Natural killer cell (primary cell): ENCODE data around the gene COP1. TPM values are rescaled to one million over a fixed set of nuclear protein-coding genes. Genes with fewer than 3 reads are reported as not detected.

Experiments used
- ATAC-seq, 3 donors: fragments of 150-1000 bp in 2 of 3; fragments of 200-7000 bp in 1 of 3; cut with Tn5 transposase; 1 replicate in 1 of 3; 2 replicates in 2 of 3; pipeline ENCODE4 v1.10.0; 2021; ENCODE audit warnings: mild to moderate bottlenecking in 2 of 3, moderate library complexity in 2 of 3
- DNase-seq, 2 donors: peaks; one replicate each; pipeline versions ENCODE4 v3.0.0 to v3.0.0-alpha.2; 2013 to 2021; ENCODE audit warnings: mixed read lengths in 1 of 2
- H3K27ac ChIP-seq: one replicate; pipeline ENCODE4 v1.5.1; 2013; ENCODE audit warnings: mild to moderate bottlenecking, low read length
- H3K27me3 ChIP-seq: one replicate; pipeline ENCODE4 v1.6.1; 2013; ENCODE audit warnings: low read length; ENCODE audit not compliant: control insufficient read depth, insufficient read depth
- H3K36me3 ChIP-seq: one replicate; pipeline ENCODE4 v1.6.1; 2013; ENCODE audit warnings: low read length; ENCODE audit not compliant: control insufficient read depth, insufficient read depth
- H3K4me1 ChIP-seq: one replicate; pipeline ENCODE4 v1.6.1; 2013; ENCODE audit warnings: low read length; ENCODE audit not compliant: control insufficient read depth, insufficient read depth
- H3K4me3 ChIP-seq: one replicate; pipeline ENCODE4 v1.5.1; 2013; ENCODE audit warnings: low read length
- H3K9me3 ChIP-seq: one replicate; pipeline ENCODE4 v1.6.1; 2013; ENCODE audit warnings: low read length; ENCODE audit not compliant: control insufficient read depth, insufficient read depth
- H3K27ac Mint-ChIP-seq, 2 donors: one replicate each; pipeline ENCODE4 v1.8.0; 2022; ENCODE audit warnings: mild to moderate bottlenecking in 2 of 2, mixed read lengths in 2 of 2, moderate library complexity in 1 of 2
- H3K27me3 Mint-ChIP-seq, 2 donors: one replicate each; pipeline ENCODE4 v1.8.0; 2022; ENCODE audit warnings: low read depth in 2 of 2, mixed read lengths in 2 of 2
- H3K36me3 Mint-ChIP-seq: one replicate; pipeline ENCODE4 v1.8.0; 2022; ENCODE audit warnings: mixed read lengths
- H3K4me1 Mint-ChIP-seq, 2 donors: one replicate each; pipeline ENCODE4 v1.8.0; 2022; ENCODE audit warnings: mixed read lengths in 2 of 2
- H3K4me3 Mint-ChIP-seq: one replicate; pipeline ENCODE4 v1.8.0; 2022; ENCODE audit warnings: mild to moderate bottlenecking, moderate library complexity, mixed read lengths
- H3K9me3 Mint-ChIP-seq, 2 donors: one replicate each; pipeline ENCODE4 v1.8.0; 2022; ENCODE audit warnings: mixed read lengths in 2 of 2
- WGBS: methylation state at CpG from one replicate; pipeline ENCODE4 v1.1.7; 2013; ENCODE audit warnings: missing lambda C conversion rate; ENCODE audit not compliant: insufficient coverage; 5-methylcytosine and 5-hydroxymethylcytosine counted together
- intact Hi-C: fragments of 100-400 bp; cut with micrococcal nuclease; formaldehyde crosslinking; loops from one replicate; pipeline ENCODE4 v1.14.2; 2022
- total RNA-seq, 4 donors: library from RNA; stranded (reverse); fragments of 120-200 nt in 1 of 4; gene quantifications; one replicate each; pipeline versions ENCODE4 v1.2.3 to v1.2.4, GENCODE V29; 2013 to 2022
- TF ChIP-seq, protein P1 (sequence below): fragments of 200-600 bp; IDR thresholded peaks from one replicate; pipeline ENCODE4 v1.8.0; 2022; ENCODE audit warnings: antibody characterized with exemption

COP1 gene
- total RNA-seq, 3 donors from 2014 or later (not counting 1 experiment from before 2014, with no cell fraction given) = 56.2 to 70.9 (median 60.9) TPM

DNA sequence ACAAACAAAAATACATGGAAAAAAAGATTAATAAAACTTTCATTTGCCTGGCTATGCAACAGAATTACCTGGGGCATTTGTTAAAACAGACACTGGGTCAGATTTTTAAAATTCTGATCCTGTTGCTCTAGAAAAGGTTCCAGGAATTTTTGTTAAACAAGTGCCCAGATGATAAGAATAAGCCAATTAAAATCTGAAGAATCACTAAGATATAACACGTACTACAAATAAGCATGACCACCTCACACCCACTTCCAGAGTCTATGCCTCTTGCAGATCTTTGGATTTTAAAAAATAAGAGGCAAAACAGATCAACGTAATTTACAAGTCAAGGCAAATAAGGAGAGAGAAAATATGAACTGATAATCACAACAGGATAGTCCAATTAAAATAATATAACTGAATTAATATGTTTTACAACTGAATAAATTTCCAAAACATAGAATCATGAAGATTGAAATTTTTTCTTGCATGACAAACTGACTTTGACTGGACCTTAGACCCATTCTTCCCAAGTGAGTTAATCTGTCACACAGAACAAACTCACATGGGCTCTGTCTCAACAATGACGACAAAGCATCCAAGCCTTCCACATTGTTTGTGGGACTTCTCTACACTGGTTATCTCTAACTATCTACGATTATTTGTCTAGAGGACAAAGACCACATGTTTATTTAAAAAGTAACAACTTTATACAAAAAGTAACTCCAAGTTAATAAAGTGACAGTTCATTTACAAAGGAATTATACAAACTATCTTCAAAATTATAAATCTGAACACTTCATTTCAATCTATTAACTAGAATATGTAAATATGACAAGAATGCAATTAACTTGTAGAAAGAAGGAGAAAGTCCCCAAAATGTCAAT, 56.9 kb downstream of the COP1 start:
- peaks cover 7 to 21% of the 10 kb centered on the region in 2 donors for H3K4me1 Mint-ChIP-seq
- Histone ChIP-seq H3K27me3 (no peaks in the 10 kb centered on the region), H3K4me3 (no peak overlapping the region), H3K4me1 (no peaks in the 10 kb centered on the region), H3K36me3 (peaks cover 18% of the 10 kb centered on the region), H3K27ac (no peak overlapping the region), H3K9me3 (no peaks in the 10 kb centered on the region)
- H3K27ac Mint-ChIP-seq = no peak overlapping the region
- DNase-seq (no peak), ATAC-seq (no peak)
- TF ChIP-seq, protein P1, sequence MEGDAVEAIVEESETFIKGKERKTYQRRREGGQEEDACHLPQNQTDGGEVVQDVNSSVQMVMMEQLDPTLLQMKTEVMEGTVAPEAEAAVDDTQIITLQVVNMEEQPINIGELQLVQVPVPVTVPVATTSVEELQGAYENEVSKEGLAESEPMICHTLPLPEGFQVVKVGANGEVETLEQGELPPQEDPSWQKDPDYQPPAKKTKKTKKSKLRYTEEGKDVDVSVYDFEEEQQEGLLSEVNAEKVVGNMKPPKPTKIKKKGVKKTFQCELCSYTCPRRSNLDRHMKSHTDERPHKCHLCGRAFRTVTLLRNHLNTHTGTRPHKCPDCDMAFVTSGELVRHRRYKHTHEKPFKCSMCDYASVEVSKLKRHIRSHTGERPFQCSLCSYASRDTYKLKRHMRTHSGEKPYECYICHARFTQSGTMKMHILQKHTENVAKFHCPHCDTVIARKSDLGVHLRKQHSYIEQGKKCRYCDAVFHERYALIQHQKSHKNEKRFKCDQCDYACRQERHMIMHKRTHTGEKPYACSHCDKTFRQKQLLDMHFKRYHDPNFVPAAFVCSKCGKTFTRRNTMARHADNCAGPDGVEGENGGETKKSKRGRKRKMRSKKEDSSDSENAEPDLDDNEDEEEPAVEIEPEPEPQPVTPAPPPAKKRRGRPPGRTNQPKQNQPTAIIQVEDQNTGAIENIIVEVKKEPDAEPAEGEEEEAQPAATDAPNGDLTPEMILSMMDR = no peak
- H3K4me3 Mint-ChIP-seq = no peak overlapping the region
- peaks cover 2% of the 10 kb centered on the region in 2 donors for H3K9me3 Mint-ChIP-seq
- WGBS = 90% methylated on average over 2 of the region's 4 CpGs
- intact Hi-C loops = no loop called here
- no peaks in the 10 kb centered on the region for H3K27me3 Mint-ChIP-seq
- H3K36me3 Mint-ChIP-seq = peaks cover 6% of the 10 kb centered on the region

DNA sequence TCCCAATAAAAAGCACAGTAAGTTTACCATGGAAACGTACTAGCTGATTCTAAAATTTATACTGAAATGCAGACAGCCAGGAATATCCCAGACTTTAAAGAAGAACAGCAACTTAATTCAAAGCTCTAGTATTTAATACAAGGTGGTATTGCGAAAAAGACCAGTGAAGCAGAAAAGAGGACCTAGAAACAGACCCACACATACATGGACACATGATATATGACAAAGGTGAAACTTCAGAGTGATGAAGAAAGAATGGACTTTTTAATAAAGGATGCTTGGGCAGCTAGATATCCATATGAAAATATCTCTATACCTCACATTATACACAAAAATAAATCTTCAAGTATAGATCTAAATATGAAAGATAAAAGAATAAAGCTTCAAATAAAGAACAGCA, 62.6 kb downstream of the COP1 start:
- H3K4me3 ChIP-seq = no peak overlapping the region
- peaks cover 31 to 51% of the 10 kb centered on the region in 2 donors for H3K4me1 Mint-ChIP-seq
- intact Hi-C loops = no loop called here
- H3K4me3 Mint-ChIP-seq = no peak overlapping the region
- DNase-seq (no peak), ATAC-seq (no peak)
- peaks cover 18% of the 10 kb centered on the region for H3K36me3 Mint-ChIP-seq
- H3K27ac Mint-ChIP-seq = no peak overlapping the region
- no peak overlapping the region for H3K27ac ChIP-seq
- peaks cover 0 to 2% of the 10 kb centered on the region in 2 donors for H3K9me3 Mint-ChIP-seq
- H3K9me3 ChIP-seq = no peaks in the 10 kb centered on the region
- no peaks in the 10 kb centered on the region for H3K27me3 Mint-ChIP-seq
- WGBS = 100% methylated on average over 1 of the region's 2 CpGs
- no peaks in the 10 kb centered on the region for H3K27me3 ChIP-seq
- H3K36me3 ChIP-seq = peaks cover 12% of the 10 kb centered on the region
- TF ChIP-seq, protein P1 = no peak
- no peaks in the 10 kb centered on the region for H3K4me1 ChIP-seq

DNA sequence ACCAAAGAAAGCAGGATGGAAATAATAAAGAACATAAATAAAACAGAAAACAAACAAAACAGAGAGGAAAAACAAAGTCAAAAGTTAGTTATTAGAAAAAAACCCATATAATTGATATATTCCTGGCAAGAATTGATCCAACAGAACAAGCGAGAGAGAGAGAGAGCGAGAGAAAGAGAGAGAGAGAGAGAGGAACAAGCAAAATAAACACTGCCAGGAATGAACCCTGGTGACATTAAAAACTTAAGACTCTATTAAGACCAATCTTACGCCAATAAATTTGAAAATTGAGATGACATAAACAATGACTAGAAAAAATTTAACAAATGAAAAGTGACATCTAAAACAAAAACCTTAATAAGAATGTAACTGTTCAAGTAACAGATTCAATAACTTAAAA, 64.1 kb downstream of the COP1 start:
- DNase-seq (no peak), ATAC-seq (no peak)
- no peak overlapping the region for H3K27ac ChIP-seq
- no peaks in the 10 kb centered on the region for H3K27me3 ChIP-seq
- H3K4me3 Mint-ChIP-seq = no peak overlapping the region
- H3K27me3 Mint-ChIP-seq = no peaks in the 10 kb centered on the region
- TF ChIP-seq, protein P1 = no peak
- H3K36me3 ChIP-seq = peaks cover 8% of the 10 kb centered on the region
- H3K9me3 ChIP-seq = no peaks in the 10 kb centered on the region
- peaks cover 18% of the 10 kb centered on the region for H3K36me3 Mint-ChIP-seq
- peaks cover 41 to 65% of the 10 kb centered on the region in 2 donors for H3K4me1 Mint-ChIP-seq
- peaks cover 0 to 2% of the 10 kb centered on the region in 2 donors for H3K9me3 Mint-ChIP-seq
- H3K27ac Mint-ChIP-seq = peak overlapping the region; percentile 21 to 49
- intact Hi-C loops = no loop called here
- WGBS = 80% methylated on average over 1 of the region's 3 CpGs
- no peaks in the 10 kb centered on the region for H3K4me1 ChIP-seq
- no peak overlapping the region for H3K4me3 ChIP-seq
